ENCODE measurements around the gene CALD1. TPM values are rescaled to one million over a fixed set of nuclear protein-coding genes. Genes with fewer than 3 reads are reported as not detected.

CALD1 gene
- total and polyA plus RNA-seq, 8 donors: 137 to 248 (median 224) TPM

DNA sequence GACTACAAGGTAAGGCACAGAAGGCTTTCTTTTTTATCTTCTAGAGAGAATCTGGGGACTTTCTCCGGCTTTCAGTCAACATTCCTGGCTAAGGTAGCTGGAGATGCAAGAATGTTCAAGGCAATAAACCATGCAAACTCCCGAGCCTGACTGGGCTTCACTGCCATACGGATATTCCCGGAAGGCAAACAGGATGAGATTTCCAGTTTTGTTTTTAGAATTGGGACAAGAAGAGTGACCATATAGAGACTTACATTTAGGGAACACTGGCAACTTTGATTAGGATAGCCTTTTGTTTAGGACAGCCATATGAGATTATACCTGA, 269 bp downstream of the CALD1 start:
- DNase-seq: no peak
- Histone ChIP-seq H3K27ac (peak overlapping the region; percentile 73 to 83), H3K9me3 (no peaks in the 10 kb centered on the region), H3K4me1 (peaks cover 6 to 21% of the 10 kb centered on the region in 2 donors), H3K27me3 (peaks cover 0 to 11% of the 10 kb centered on the region in 2 donors), H3K36me3 (no peaks in the 10 kb centered on the region), H3K4me3 (peak overlapping the region; percentile 35 to 44)
- intact Hi-C loops (cut with DNase I): loop anchor here in 1 of 2 donors (10.0 kb wide), 1 partner anchor 155 kb away; no protein-coding TSS in a partner anchor
- ATAC-seq: peak; percentile 25
- no peak for TF ChIP-seq CTCF (IDR thresholded peaks at IDR 0.05)

- Histone ChIP-seq H3K4me3 (peak overlapping the region; percentile 35 to 44), H3K4me1 (peaks cover 6 to 21% of the 10 kb centered on the region in 2 donors), H3K27ac (peak overlapping the region; percentile 73 to 83), H3K9me3 (no peaks in the 10 kb centered on the region), H3K27me3 (peaks cover 0 to 11% of the 10 kb centered on the region in 2 donors), H3K36me3 (no peaks in the 10 kb centered on the region)
- intact Hi-C loops (cut with DNase I): loop anchor here in 1 of 2 donors (10.0 kb wide), 1 partner anchor 155 kb away; no protein-coding TSS in a partner anchor
- no peak for TF ChIP-seq CTCF (IDR thresholded peaks at IDR 0.05)
- ATAC-seq (peak; percentile 21), DNase-seq (no peak)
Observed at GRCh38 chr7:134780166-134780828, 863 bp downstream of the CALD1 start.

- TF ChIP-seq CTCF (IDR thresholded peaks at IDR 0.05): no peak
- H3K9me3 ChIP-seq: no peaks in the 10 kb centered on the region
- intact Hi-C loops (cut with DNase I): loop anchor here in 1 of 2 donors (10.0 kb wide), 1 partner anchor 154 kb away; no protein-coding TSS in a partner anchor
- peak overlapping the region; percentile 35 to 44 for H3K4me3 ChIP-seq
- H3K4me1 ChIP-seq: peaks cover 6 to 21% of the 10 kb centered on the region in 2 donors
- H3K36me3 ChIP-seq: no peaks in the 10 kb centered on the region
- ATAC-seq (no peak), DNase-seq (no peak)
- H3K27me3 ChIP-seq: peaks cover 0 to 11% of the 10 kb centered on the region in 2 donors
- peak overlapping the region; percentile 73 to 83 for H3K27ac ChIP-seq
Observed at GRCh38 chr7:134781171-134781570, 1.7 kb downstream of the CALD1 start.

GRCh38 chr7:134782121-134782623, 2.7 kb downstream of the CALD1 start:
- Histone ChIP-seq H3K27me3 (peaks cover 0 to 11% of the 10 kb centered on the region in 2 donors), H3K9me3 (no peaks in the 10 kb centered on the region), H3K4me3 (peak overlapping the region; percentile 35 to 44), H3K27ac (peak overlapping the region in 1 of 2 donors; percentile 21), H3K4me1 (peaks cover 6 to 21% of the 10 kb centered on the region in 2 donors), H3K36me3 (no peaks in the 10 kb centered on the region)
- no peak for TF ChIP-seq CTCF (IDR thresholded peaks at IDR 0.05)
- DNase-seq (no peak), ATAC-seq (no peak)
- intact Hi-C loops (cut with DNase I): loop anchor here in 1 of 2 donors (10.0 kb wide), 1 partner anchor 153 kb away; no protein-coding TSS in a partner anchor

GRCh38 chr7:134783294-134784069, 4.0 kb downstream of the CALD1 start:
- intact Hi-C loops (cut with DNase I): loop anchor here in 1 of 2 donors (10.0 kb wide), 1 partner anchor 151 kb away; no protein-coding TSS in a partner anchor
- DNase-seq: no peak
- peaks cover 0 to 11% of the 10 kb centered on the region in 2 donors for H3K27me3 ChIP-seq
- H3K4me1 ChIP-seq: peaks cover 9 to 15% of the 10 kb centered on the region in 2 donors
- no peak for ATAC-seq
- TF ChIP-seq CTCF (IDR thresholded peaks at IDR 0.05): no peak
- H3K36me3 ChIP-seq: no peaks in the 10 kb centered on the region
- no peak overlapping the region for H3K27ac ChIP-seq
- no peaks in the 10 kb centered on the region for H3K9me3 ChIP-seq
- H3K4me3 ChIP-seq: no peak overlapping the region

Measured in left lung (tissue), 10 donors.